PFSK-1 (cell line): ENCODE measurements around the gene AHI1.

Experiments
- POLR2AphosphoS5 ChIP-seq: IDR thresholded peaks from 2 replicates; pipeline ENCODE4 v1.6.1; 2012; ENCODE audit warnings: low read depth, mild to moderate bottlenecking, control low read depth, low read length, moderate library complexity
- REST ChIP-seq, 2 experiments: IDR thresholded peaks; 2 replicates each; pipeline versions ENCODE4 v1.6.1 to v1.8.0; 2011 to 2012; ENCODE audit warnings: low read depth in 2 of 2, low read length in 2 of 2, control low read depth in 1 of 2, inconsistent platforms in 1 of 2, mild to moderate bottlenecking in 1 of 2, moderate library complexity in 1 of 2; ENCODE audit not compliant: insufficient read depth in 1 of 2
- SIN3A ChIP-seq: IDR thresholded peaks from 2 replicates; pipeline ENCODE4 v1.6.1; 2012; ENCODE audit warnings: mild to moderate bottlenecking, low read length, moderate library complexity, borderline replicate concordance; ENCODE audit not compliant: insufficient read depth

- TF ChIP-seq POLR2AphosphoS5: no peak
- TF ChIP-seq REST (IDR thresholded peaks at IDR 0.05; ENCODE audit: insufficient read depth in 1 of 2, low read depth in 2 of 2, low read length in 2 of 2): no peak
- no peak for TF ChIP-seq SIN3A
Observed at GRCh38 chr6:135527960-135528249, 30.4 kb upstream of the AHI1 start.
